Ishikawa (cell line): Measurements from ENCODE around the gene RS1.

Experiments
- CEBPB ChIP-seq: IDR thresholded peaks from 2 replicates; pipeline ENCODE4 v1.6.1; 2012
- CREB1 ChIP-seq: IDR thresholded peaks from 2 replicates; pipeline ENCODE4 v1.6.1; 2012; ENCODE audit warnings: low read depth
- EGR1 ChIP-seq: IDR thresholded peaks from 2 replicates; pipeline ENCODE4 v1.6.1; 2012
- EP300 ChIP-seq: IDR thresholded peaks from 2 replicates; pipeline ENCODE4 v1.6.1; 2012; ENCODE audit warnings: borderline replicate concordance
- FOXM1 ChIP-seq: IDR thresholded peaks from 2 replicates; pipeline ENCODE4 v1.6.1; 2012; ENCODE audit warnings: low read depth, borderline replicate concordance
- NFIC ChIP-seq: IDR thresholded peaks from 2 replicates; pipeline ENCODE4 v1.6.1; 2012
- RAD21 ChIP-seq: IDR thresholded peaks from 2 replicates; pipeline ENCODE4 v1.6.1; 2012; ENCODE audit warnings: low read depth
- TAF1 ChIP-seq: IDR thresholded peaks from 2 replicates; pipeline ENCODE4 v1.6.1; 2012; ENCODE audit warnings: low read depth, mild to moderate bottlenecking
- TCF12 ChIP-seq: IDR thresholded peaks from 2 replicates; pipeline ENCODE4 v1.6.1; 2012; ENCODE audit warnings: low read depth
- TEAD4 ChIP-seq: IDR thresholded peaks from 2 replicates; pipeline ENCODE4 v1.6.1; 2012
- YY1 ChIP-seq: IDR thresholded peaks from 2 replicates; pipeline ENCODE4 v1.6.1; 2012; ENCODE audit warnings: low read depth
- ZBTB7A ChIP-seq: IDR thresholded peaks from 2 replicates; pipeline ENCODE4 v1.6.1; 2012; ENCODE audit warnings: low read depth
- TF ChIP-seq, protein P1 (sequence below): IDR thresholded peaks from 2 replicates; pipeline ENCODE4 v1.6.1; 2012
- TF ChIP-seq, protein P2 (sequence below): IDR thresholded peaks from 2 replicates; pipeline ENCODE4 v1.6.1; 2012
- TF ChIP-seq, protein P3 (sequence below): IDR thresholded peaks from 2 replicates; pipeline ENCODE4 v1.6.1; 2012; ENCODE audit warnings: low read depth, mild to moderate bottlenecking

The RS1 gene

DNA sequence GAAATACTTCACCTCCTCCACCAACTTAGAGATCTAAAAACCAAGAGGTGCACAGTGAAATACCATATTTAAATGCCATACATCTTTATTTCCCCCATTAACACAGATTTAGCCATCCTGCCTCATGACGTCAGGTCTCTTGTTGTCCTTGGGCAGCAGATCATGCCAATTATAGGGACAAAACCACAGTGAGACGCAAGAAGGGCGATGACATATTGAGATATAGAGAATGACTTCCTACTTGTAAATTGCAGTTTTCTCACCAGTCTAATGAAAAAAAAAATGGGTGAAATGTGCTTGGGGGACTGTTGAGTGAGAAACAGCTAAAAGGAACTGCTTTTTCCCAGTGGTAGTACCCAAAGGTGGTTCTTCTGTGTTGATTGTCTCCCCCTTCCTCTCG, 24.3 kb downstream of the RS1 start:
- TF ChIP-seq TCF12 (no peak), NFIC (no peak), CEBPB (no peak), EGR1 (no peak), RAD21 (no peak)
- TF ChIP-seq, protein P1, sequence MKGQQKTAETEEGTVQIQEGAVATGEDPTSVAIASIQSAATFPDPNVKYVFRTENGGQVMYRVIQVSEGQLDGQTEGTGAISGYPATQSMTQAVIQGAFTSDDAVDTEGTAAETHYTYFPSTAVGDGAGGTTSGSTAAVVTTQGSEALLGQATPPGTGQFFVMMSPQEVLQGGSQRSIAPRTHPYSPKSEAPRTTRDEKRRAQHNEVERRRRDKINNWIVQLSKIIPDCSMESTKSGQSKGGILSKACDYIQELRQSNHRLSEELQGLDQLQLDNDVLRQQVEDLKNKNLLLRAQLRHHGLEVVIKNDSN = no peak

DNA sequence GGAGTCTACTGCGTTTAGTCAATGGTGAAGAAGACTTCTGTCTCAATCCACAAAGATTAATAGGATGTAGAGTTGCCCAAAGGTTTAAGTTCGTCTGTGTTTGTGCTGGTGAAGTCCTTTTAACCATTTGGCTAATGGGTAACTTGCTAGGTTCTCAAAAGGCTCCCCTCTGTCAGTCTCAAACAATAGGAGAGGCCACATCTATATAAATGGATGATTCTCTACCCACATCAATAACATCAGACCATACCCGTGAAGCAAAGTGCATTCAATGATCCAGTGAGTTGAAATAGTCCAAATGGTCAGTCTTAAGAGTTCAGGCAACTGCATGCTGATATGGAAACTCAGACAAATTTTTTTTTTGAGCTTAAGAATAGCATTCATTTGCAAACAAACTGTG, 28.1 kb downstream of the RS1 start:
- TF ChIP-seq, protein P1 = no peak
- TF ChIP-seq ZBTB7A (no peak), TCF12 (no peak), TAF1 (no peak), RAD21 (no peak), YY1 (no peak), FOXM1 (no peak), EGR1 (no peak), CEBPB (no peak), EP300 (no peak), TEAD4 (no peak), CREB1 (no peak), NFIC (no peak)
- TF ChIP-seq, protein P2, sequence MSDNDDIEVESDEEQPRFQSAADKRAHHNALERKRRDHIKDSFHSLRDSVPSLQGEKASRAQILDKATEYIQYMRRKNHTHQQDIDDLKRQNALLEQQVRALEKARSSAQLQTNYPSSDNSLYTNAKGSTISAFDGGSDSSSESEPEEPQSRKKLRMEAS = no peak
- TF ChIP-seq, protein P3, sequence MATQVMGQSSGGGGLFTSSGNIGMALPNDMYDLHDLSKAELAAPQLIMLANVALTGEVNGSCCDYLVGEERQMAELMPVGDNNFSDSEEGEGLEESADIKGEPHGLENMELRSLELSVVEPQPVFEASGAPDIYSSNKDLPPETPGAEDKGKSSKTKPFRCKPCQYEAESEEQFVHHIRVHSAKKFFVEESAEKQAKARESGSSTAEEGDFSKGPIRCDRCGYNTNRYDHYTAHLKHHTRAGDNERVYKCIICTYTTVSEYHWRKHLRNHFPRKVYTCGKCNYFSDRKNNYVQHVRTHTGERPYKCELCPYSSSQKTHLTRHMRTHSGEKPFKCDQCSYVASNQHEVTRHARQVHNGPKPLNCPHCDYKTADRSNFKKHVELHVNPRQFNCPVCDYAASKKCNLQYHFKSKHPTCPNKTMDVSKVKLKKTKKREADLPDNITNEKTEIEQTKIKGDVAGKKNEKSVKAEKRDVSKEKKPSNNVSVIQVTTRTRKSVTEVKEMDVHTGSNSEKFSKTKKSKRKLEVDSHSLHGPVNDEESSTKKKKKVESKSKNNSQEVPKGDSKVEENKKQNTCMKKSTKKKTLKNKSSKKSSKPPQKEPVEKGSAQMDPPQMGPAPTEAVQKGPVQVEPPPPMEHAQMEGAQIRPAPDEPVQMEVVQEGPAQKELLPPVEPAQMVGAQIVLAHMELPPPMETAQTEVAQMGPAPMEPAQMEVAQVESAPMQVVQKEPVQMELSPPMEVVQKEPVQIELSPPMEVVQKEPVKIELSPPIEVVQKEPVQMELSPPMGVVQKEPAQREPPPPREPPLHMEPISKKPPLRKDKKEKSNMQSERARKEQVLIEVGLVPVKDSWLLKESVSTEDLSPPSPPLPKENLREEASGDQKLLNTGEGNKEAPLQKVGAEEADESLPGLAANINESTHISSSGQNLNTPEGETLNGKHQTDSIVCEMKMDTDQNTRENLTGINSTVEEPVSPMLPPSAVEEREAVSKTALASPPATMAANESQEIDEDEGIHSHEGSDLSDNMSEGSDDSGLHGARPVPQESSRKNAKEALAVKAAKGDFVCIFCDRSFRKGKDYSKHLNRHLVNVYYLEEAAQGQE = no peak

DNA sequence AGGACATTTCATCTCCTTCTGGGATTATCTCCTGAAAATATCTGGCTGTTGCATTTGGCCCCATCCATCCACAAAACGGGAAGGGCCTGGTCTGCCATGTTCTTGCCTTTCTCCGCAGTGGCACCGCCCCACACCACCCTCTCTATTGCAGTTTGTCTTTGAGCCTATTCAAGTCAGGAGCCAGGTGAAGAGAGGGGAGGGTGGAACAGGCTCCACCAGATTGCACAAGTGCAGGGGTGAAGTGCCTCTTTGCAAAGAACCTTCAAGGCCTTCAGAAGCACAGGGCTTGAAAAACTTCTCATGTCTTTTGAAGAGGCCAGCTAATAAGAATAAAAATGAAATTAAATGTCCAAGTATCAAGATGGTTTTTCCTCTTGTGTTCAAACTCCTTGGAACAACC, 28.7 kb downstream of the RS1 start:
- TF ChIP-seq TEAD4 = no peak
- TF ChIP-seq TCF12 = no peak
- TF ChIP-seq, protein P2 = no peak
- no peak for TF ChIP-seq ZBTB7A
- no peak for TF ChIP-seq FOXM1
- TF ChIP-seq CREB1 = no peak
- TF ChIP-seq RAD21 = no peak
- TF ChIP-seq, protein P3 = no peak
- TF ChIP-seq CEBPB = no peak
- no peak for TF ChIP-seq NFIC
- TF ChIP-seq EGR1 = no peak
- no peak for TF ChIP-seq YY1
- TF ChIP-seq TAF1 = no peak
- TF ChIP-seq, protein P1 = no peak
- TF ChIP-seq EP300 = no peak

DNA sequence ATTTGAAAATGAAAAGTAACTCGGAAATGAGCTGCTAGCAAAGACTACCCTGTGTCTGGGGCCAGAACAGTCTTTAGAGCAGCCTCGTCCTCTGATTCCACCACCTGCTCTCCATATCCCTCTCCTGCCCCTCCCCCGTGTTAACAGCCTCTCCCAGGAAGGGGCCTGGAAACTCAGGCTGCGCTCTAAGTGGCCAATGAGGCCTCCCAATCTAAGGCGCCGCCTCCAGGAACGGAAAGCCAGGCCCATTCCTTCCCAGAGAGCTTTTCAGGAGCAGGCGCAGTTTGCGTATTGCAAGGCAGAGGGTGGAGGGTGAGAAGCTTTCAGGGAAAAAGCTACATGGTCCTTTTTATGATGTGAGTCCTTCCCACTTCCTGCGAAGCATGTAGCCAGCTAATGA, 31.2 kb downstream of the RS1 start:
- TF ChIP-seq NFIC (no peak), FOXM1 (no peak), ZBTB7A (no peak), EP300 (no peak), EGR1 (no peak), RAD21 (no peak), TEAD4 (no peak), CREB1 (no peak), TAF1 (no peak)
- TF ChIP-seq, protein P2 = no peak
- TF ChIP-seq, protein P3 = no peak
- TF ChIP-seq, protein P1 = no peak
